NCI-H2107 (cell line): ENCODE data around the gene AFF1.
"Not testable (repeated sequence)": the region's sequence is repeated elsewhere in the genome, so short reads cannot be mapped to it uniquely, and the experiment has no call there.

Source experiments
- DNase-seq: peaks from one replicate; lab custom pipeline; 2025; lab: John Stamatoyannopoulos, UW

Gene AFF1

GRCh38 chr4:86977621-86978184 lies 42.9 kb downstream of the AFF1 start:
- no peak for DNase-seq

DNA sequence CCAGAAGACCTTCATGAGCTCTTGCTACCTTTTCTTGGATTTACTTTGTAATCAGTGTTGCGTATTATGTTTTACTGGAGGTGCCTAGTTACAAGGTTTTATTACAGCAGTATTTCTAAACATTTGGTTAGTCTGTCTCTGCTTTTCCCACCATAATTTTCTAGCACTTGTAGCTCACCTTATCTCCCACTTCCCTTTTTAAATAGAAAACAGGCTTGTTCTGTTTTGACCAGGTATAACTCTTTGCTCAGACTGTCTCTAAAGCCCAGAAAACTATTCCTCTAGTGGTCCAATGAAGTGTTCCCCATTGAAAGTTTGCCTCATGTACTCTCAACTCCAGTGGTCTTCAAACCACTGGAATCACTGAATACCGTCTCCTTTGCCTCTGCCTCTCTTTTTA lies 43.9 kb downstream of the AFF1 start:
- DNase-seq: no peak

GRCh38 chr4:86980230-86980629 lies 45.4 kb downstream of the AFF1 start:
- DNase-seq: no peak

- DNase-seq: no peak
Measured at GRCh38 chr4:86981789-86982188, 47.0 kb downstream of the AFF1 start.

DNA sequence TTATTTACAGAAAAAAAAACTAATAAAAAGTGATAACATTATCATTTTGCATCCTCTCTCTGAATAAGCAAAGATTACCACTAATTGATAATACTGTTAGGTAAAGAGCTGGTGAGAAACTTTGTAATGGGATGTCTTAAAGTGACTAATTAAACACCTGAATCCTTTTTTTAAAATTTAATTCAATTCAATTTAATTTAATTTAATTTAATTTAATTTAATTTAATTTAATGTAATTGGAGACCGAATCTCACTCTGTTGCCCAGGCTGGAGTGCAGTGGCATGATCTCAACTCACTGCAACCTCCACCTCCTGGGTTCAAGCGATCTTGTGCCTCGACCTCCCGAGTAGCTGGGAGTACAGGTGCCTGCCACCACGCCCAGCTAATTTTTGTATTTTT lies 51.0 kb downstream of the AFF1 start:
- DNase-seq: not testable (repeated sequence)

GRCh38 chr4:86989658-86990057 lies 54.8 kb downstream of the AFF1 start:
- not testable (repeated sequence) for DNase-seq

- no peak for DNase-seq
Measured at GRCh38 chr4:86990510-86990909, 55.7 kb downstream of the AFF1 start.

DNA sequence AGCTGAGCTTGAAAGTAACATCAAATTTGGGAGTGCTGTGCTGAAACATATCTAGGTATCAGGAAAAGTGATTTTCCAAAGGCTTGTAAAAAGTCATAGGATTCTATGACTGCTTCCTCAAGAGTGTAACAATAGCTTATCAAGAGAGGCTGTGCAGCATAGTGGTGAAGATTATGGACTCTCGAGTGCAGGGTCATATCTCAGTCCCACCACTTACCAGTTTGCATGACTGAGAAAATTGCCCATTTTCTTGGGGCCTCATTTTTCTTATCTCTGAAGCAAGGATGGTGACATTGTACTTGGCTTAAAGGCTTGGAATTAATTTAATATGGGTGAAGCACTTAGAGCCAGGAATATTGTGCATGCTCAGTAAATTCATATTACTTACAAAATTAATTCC lies 57.2 kb downstream of the AFF1 start:
- DNase-seq: no peak

DNA sequence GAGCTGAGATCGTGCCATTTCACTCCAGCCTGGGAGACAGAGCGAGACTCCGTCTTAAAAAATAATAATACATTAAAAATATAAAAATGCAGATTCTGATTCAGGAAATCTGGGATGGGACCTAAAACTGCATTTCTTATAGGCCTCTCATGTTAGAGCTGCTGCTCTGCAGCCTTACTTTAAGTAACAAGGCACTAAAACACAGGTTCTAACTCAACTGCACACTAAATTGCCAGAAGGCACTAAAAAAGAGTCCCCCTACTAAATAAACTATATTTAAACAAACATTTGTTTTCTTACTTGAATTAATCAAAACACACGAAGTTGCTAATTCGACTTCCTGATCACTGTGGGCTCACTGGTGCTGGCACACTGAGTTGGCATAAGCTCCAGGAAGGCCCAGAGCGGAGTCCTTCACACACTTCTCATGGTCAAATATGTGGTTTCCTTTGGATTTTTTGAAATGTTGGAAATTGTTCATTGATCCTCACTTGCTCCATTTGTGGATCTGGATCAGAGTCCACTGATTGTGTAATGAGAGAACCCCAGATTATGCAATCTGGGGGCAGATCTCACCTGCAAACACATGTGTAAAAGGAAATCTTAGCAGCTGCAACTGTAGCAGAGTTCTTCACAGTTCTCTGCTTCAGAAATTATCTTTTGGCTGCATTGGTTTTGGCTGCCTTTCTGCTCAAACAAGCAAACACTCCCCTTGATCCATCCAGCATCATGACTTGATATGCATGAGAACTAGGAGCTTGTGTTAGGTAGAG lies 59.3 kb downstream of the AFF1 start:
- no peak for DNase-seq

- no peak for DNase-seq
Measured at GRCh38 chr4:86994686-86995085, 59.9 kb downstream of the AFF1 start.

DNA sequence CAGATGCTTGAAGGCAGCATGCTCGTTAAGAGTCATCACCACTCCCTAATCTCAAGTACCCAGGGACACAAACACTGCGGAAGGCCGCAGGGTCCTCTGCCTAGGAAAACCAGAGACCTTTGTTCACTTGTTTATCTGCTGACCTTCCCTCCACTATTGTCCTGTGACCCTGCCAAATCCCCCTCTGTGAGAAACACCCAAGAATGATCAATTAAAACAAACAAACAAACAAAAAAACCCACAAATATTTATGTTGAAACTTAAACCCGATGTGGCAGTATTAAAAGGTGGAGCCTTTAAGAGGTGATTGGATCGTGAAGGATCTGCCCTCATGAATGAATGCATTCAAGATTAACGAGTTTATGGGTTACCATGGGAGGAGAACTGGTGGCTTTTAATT lies 61.7 kb downstream of the AFF1 start:
- not testable (repeated sequence) for DNase-seq

DNA sequence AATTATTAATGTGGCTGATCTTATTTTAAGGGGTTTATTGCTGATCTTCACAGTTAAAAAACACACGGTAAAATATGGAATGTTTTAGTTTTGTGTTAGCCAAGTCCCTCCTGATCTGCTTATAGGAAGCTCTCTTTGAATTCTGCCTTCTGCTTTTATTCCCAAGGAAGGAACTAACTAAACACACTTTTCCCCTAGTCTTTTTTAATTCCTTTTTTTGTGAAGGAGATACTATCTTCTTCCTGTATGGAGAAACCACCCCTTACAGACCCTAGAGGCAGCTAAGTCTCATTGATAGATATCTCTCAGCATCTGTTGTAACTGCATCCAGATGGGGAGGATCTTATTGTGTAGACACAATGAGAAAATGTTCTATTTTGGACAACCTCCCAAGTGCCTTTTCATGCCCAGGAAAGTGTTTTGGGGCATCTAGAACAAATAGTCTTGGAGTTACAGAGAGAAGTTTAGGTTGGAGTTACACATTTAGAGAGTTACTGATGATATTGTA lies 64.4 kb downstream of the AFF1 start:
- DNase-seq: no peak

GRCh38 chr4:87002682-87003043 lies 67.9 kb downstream of the AFF1 start:
- no peak for DNase-seq

- DNase-seq: no peak
Measured at GRCh38 chr4:87003266-87003665, 68.5 kb downstream of the AFF1 start.

DNA sequence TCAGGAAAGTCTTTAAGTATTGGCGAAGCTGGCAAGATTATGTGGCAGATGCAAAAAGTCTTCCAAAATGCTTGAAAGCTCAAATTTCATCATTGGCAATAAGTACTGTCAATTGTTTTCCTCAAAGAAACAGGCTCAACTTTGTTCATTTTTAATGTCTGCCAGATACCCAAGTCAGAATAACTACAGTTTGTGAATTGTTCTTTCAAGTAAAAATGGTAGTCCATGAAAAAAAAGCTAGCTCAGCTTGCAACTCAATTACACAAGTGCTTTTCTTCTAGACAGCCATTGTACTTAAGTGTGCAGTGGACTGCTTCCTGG lies 70.5 kb downstream of the AFF1 start:
- DNase-seq: no peak

DNA sequence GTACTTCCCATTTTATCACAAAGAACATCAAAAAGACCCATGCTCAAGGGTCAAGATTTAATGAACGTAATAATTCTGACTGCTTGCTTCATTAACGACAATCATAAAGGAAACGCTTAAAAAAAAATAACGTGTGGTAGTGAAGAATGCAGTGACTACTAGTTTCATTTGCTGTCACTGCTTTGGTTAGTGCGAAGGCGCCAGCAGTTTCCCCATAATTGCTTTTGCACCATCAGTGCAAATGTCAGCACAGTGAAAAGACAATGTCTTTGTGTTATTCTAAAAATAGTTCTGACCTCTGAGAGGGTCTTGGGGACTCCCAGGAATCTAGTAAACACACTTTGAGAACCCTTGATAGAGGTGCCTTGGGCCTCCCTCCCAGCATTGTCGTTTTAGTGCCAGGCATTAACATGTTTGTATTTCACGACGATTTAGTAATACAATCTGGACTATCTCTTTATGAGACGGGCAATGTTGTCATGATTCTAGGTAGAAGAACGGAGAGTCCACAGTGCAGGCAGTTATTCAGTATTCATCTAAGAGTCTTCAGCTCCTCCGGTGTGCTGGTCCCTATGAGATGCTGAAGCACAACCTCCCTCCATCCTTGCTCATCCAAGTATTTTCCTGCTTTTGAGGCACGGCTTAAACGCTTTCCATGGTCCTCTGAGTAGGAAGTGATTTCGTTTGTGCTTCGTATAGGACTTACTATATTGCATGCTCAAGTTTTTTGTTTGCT lies 71.0 kb downstream of the AFF1 start:
- DNase-seq: no peak

DNA sequence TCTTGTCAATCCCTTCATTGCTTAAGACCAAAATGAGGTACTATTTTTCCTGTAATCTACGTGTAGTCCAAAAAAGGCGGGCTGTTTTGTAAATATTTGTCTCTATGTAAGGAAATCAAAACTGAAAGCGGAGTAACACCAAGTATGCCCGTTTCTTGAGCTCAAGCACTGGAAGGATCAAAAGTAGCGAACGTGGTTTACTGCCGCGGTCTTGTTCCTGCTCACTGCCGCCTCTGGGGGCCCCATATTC lies 71.5 kb downstream of the AFF1 start:
- no peak for DNase-seq

DNA sequence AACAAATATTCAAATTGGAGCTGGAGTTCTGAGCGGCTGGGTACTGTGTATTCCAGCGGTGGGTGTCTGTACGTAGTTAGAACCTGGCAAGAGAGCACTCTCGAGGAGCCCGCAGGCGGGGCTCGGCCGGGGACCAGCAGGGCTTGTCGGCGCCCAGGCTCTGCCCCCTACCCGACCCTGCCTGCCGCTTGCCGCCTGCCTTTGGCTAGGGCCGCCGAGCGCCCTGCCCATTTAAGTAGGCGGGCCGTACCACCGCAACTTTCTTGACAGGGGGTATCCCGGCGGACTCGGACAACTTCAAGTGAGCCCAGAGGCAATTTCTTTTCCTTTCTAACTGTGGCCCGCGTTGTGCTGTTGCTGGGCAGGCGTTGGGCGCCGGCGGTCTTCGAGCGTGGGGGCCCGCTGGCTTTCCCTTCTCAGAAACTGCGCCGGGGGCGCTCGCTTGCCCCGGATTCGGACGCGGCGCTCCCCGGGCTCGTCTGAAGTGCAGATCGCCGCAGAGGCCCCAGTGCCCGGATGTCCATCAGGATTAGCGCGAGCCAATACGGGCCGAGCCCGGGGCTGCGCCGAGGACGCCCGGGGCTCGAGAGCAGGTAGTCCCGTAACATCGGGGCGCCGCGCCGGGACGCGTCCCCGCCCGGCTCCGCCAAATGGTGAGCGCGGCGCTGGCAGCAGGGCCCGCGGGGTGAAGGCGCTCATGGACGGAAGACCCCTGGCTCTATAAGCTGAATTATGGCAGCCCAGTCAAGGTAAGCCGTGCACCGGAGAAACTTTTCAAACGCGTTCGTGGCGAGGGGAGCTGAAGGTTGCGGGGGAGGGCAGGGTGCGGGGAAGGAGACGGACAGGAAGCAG lies 72.1 kb downstream of the AFF1 start:
- peak; percentile 62 for DNase-seq

DNA sequence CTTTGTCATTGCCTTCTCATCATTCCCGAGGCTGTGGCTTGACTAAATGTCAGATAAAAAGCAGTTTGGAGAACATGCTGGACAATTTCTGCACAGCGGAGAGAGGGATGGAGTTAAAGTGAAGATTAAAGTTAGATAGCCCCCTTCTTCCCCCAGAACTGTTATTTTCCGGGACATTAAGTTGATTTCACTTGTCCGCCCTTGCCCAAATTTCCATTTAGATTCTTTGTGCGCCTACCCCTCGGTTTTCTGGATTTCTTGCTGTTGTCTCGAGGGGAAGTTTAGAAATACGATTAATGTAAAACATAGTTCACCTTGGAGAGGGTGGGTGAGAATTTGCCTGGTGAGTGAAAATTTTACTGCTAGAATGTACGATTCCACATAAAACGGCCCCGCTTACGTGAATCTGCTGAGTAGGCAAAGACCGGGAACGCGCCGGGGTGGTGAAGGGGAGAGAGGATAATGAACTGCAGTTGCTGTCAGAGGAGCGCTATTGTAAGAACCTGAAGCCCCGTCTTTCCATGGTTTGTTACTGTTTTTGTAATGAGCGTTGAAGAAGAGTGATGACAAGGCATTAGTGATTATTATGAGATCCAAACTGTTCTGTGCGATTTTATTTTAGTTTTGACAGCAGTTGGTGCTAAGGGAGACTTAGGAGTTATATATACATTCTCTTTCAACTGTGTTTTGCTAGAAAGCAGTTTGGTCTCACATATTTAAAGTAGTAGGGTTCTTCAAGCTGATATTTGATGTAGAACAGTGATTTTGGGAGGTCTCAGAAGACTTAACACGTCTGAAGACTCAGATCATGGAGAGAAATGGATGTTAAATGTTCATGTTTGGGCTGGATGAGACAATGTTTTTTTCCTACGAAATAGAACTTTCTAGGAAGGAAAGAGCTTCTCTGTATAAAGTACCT lies 73.0 kb downstream of the AFF1 start:
- no peak for DNase-seq

DNA sequence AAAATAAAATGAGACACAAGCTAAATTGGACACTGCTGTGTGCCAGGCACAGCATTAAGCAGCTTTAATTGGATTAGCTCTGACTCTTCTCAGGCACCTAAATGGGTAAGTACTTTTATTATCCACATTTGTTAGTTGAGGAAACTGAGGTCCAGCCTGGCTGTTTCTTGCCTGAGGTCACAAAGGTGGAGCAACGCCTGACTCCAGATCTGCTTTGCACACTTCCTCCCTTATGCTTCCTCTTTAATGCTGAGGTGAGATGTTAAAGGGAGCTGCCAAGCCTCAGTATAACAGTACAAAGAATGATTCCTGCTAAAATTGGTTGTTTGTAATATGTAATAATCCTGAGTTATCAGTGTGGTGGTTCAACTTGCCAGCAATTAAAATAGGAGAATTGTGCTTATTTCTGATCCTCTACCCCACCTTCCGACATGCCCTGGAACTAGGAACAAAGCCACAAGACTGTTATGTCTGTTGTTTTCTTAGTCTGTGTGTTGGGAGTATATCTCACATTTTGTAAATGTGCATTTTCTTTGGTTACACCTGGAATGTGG lies 74.4 kb downstream of the AFF1 start:
- DNase-seq: no peak

DNA sequence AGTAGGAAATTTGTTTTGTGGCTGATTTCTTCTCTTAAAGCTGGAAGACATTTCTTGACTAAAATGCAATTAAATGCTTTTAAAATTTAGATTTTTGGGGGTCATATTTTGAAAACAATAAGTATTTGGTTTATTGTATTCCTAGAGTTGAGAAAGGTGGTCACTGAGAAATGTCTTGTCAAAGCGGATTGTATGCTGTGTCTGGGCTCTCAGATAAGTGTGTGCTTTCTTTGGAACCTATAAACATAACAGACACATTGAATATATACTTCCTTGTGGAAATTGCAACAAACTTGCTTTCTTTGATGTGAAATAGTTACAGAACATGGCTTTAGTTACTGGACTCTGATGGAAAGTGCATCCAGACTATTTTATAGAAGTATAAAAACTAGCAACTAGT lies 75.4 kb downstream of the AFF1 start:
- DNase-seq: no peak
